CD14-positive monocyte (primary cell): ENCODE measurements around the gene HOXC9. TPM values are rescaled to one million over a fixed set of nuclear protein-coding genes. Genes with fewer than 3 reads are reported as not detected.

ENCODE experiments used
- DNase-seq, 3 donors: peaks; one replicate each; pipeline ENCODE4 v3.0.0-alpha.2; 2011 to 2022
- H2AFZ ChIP-seq: 2 replicates; pipeline ENCODE4 v1.6.0; 2012; ENCODE audit warnings: mild to moderate bottlenecking, low read depth, low read length, inconsistent platforms; ENCODE audit not compliant: insufficient read depth, poor library complexity, severe bottlenecking
- H3K27ac ChIP-seq, 2 donors: 1 replicate in 1 of 2; 2 replicates in 1 of 2; pipeline ENCODE4 v1.5.1; 2012 to 2013; ENCODE audit warnings: low read length in 2 of 2, control low read depth in 1 of 2, inconsistent platforms in 1 of 2, low read depth in 1 of 2, mild to moderate bottlenecking in 1 of 2
- H3K27me3 ChIP-seq, 2 donors: one replicate each; pipeline versions ENCODE4 v1.6.0 to v1.6.1; 2011 to 2013; ENCODE audit warnings: low read length in 2 of 2; ENCODE audit not compliant: control insufficient read depth in 2 of 2, insufficient read depth in 2 of 2
- H3K36me3 ChIP-seq, 2 donors: replicated peaks in 1 of 2; 1 replicate in 1 of 2; 2 replicates in 1 of 2; pipeline versions ENCODE4 v1.5.1 to v1.6.1; 2012 to 2013; ENCODE audit warnings: low read length in 2 of 2, control low read depth in 1 of 2, inconsistent platforms in 1 of 2, mild to moderate bottlenecking in 1 of 2; ENCODE audit not compliant: insufficient read depth in 2 of 2, control insufficient read depth in 1 of 2
- H3K4me1 ChIP-seq, 2 donors: 1 replicate in 1 of 2; 2 replicates in 1 of 2; pipeline versions ENCODE4 v1.5.1 to v1.6.1; 2012 to 2013; ENCODE audit warnings: low read length in 2 of 2, control low read depth in 1 of 2, inconsistent platforms in 1 of 2, mild to moderate bottlenecking in 1 of 2, moderate library complexity in 1 of 2; ENCODE audit not compliant: insufficient read depth in 2 of 2, control insufficient read depth in 1 of 2
- H3K4me2 ChIP-seq: replicated peaks from 2 replicates; pipeline ENCODE3; 2012; ENCODE audit warnings: low read length, moderate library complexity, mild to moderate bottlenecking; ENCODE audit not compliant: poor library complexity, severe bottlenecking; ENCODE audit errors: extremely low read depth
- H3K4me3 ChIP-seq, 3 experiments: fragments of 200-600 bp in 1 of 3; sonication (generic) in 1 of 3; replicated peaks in 1 of 3; 1 replicate in 2 of 3; 2 replicates in 1 of 3; pipeline ENCODE4 v1.5.1; 2011 to 2013; ENCODE audit warnings: low read length in 3 of 3, mild to moderate bottlenecking in 3 of 3, control low read depth in 2 of 3, low read depth in 2 of 3, inconsistent platforms in 1 of 3, moderate library complexity in 1 of 3
- H3K79me2 ChIP-seq: 2 replicates; pipeline ENCODE4 v1.6.0; 2012; ENCODE audit warnings: mild to moderate bottlenecking, control low read depth, inconsistent platforms, low read length, moderate library complexity; ENCODE audit not compliant: insufficient read depth
- H3K9ac ChIP-seq: 2 replicates; pipeline ENCODE4 v1.6.0; 2017; ENCODE audit warnings: low read length, mild to moderate bottlenecking; ENCODE audit not compliant: insufficient read depth, poor library complexity, severe bottlenecking
- H3K9me3 ChIP-seq, 2 donors: replicated peaks in 1 of 2; 1 replicate in 1 of 2; 2 replicates in 1 of 2; pipeline versions ENCODE4 v1.5.1 to v1.6.1; 2012 to 2013; ENCODE audit warnings: low read length in 2 of 2, control low read depth in 1 of 2; ENCODE audit not compliant: control insufficient read depth in 1 of 2, insufficient read depth in 1 of 2
- H4K20me1 ChIP-seq: 2 replicates; pipeline ENCODE4 v1.6.0; 2012; ENCODE audit warnings: mild to moderate bottlenecking, low read length, control low read depth, moderate library complexity; ENCODE audit not compliant: insufficient read depth
- H3K27ac Mint-ChIP-seq, 7 donors: one replicate each; pipeline ENCODE4 v1.8.0; 2020; ENCODE audit warnings: mild to moderate bottlenecking in 7 of 7, mixed read lengths in 7 of 7, moderate library complexity in 6 of 7, inconsistent platforms in 2 of 7
- H3K27me3 Mint-ChIP-seq, 3 donors: one replicate each; pipeline ENCODE4 v1.8.0; 2021 to 2022; ENCODE audit warnings: low read depth in 3 of 3, mild to moderate bottlenecking in 3 of 3, mixed read lengths in 3 of 3, moderate library complexity in 3 of 3, inconsistent platforms in 1 of 3
- H3K36me3 Mint-ChIP-seq, 2 donors: one replicate each; pipeline ENCODE4 v1.8.0; 2020; ENCODE audit warnings: mixed read lengths in 2 of 2, inconsistent platforms in 1 of 2, mild to moderate bottlenecking in 1 of 2
- H3K4me1 Mint-ChIP-seq: one replicate; pipeline ENCODE4 v1.8.0; 2020; ENCODE audit warnings: mild to moderate bottlenecking, mixed read lengths
- H3K4me3 Mint-ChIP-seq, 2 donors: one replicate each; pipeline ENCODE4 v1.8.0; 2020; ENCODE audit warnings: mild to moderate bottlenecking in 2 of 2, mixed read lengths in 2 of 2, moderate library complexity in 1 of 2
- H3K9me3 Mint-ChIP-seq, 7 donors: one replicate each; pipeline ENCODE4 v1.8.0; 2020 to 2022; ENCODE audit warnings: mixed read lengths in 7 of 7, mild to moderate bottlenecking in 6 of 7, moderate library complexity in 6 of 7, inconsistent platforms in 2 of 7
- CTCF ChIP-seq: fragments of 200-600 bp; IDR thresholded peaks from one replicate; pipeline ENCODE4 v1.8.0; 2022; ENCODE audit warnings: antibody characterized with exemption, mild to moderate bottlenecking
- WGBS: methylation state at CpG from one replicate; pipeline ENCODE4 v1.1.5; 2013; ENCODE audit warnings: missing lambda C conversion rate; ENCODE audit not compliant: insufficient coverage; 5-methylcytosine and 5-hydroxymethylcytosine counted together
- intact Hi-C, 2 donors: fragments of 100-400 bp; cut with micrococcal nuclease; formaldehyde crosslinking; loops; one replicate each; pipeline versions ENCODE4 v1.15.0 to v1.15.1; 2023
- polyA plus RNA-seq, 3 donors: library from polyadenylated mRNA; depleted of rRNA in 1 of 3; unstranded in 2 of 3; stranded (reverse) in 1 of 3; fragments of 300-500 nt in 2 of 3; fragments of >200 nt in 1 of 3; fragmentation: Illumina TruSeq in 2 of 3; gene quantifications; 1 replicate in 2 of 3; 2 replicates in 1 of 3; pipeline ENCODE4 v1.2.3, GENCODE V29; 2012 to 2021

The HOXC9 gene
- polyA plus RNA-seq, 3 donors: not detected

GRCh38 chr12:53988541-53989226 is 11.3 kb upstream of the HOXC9 start:
- Histone ChIP-seq H3K9ac (no peak overlapping the region), H3K36me3 (no peaks in the 10 kb centered on the region), H3K27me3 (peaks cover 91 to 100% of the 10 kb centered on the region in 2 donors), H3K27ac (no peak overlapping the region), H3K4me2 (no peak overlapping the region), H3K4me1 (peaks cover 23 to 26% of the 10 kb centered on the region in 2 donors), H3K79me2 (no peaks in the 10 kb centered on the region), H4K20me1 (no peaks in the 10 kb centered on the region), H2AFZ (no peak overlapping the region), H3K4me3 (no peak overlapping the region), H3K9me3 (peaks cover 28 to 81% of the 10 kb centered on the region in 2 donors)
- Mint-ChIP-seq H3K27ac (no peak overlapping the region), H3K4me3 (peak overlapping the region in 1 of 2 donors; percentile 80), H3K27me3 (peaks cover 97 to 100% (median 100%) of the 10 kb centered on the region in 3 donors), H3K9me3 (peaks cover 10 to 68% (median 48%) of the 10 kb centered on the region in 7 donors), H3K4me1 (peaks cover 36% of the 10 kb centered on the region), H3K36me3 (peaks cover 2 to 26% of the 10 kb centered on the region in 2 donors)
- DNase-seq: no peak
- TF ChIP-seq CTCF: no peak
- WGBS: 0% methylated on average over 1 of the region's 5 CpGs
- intact Hi-C loops: loop anchor here in 1 of 2 donors (10.0 kb wide), 1 partner anchor 294 kb away; no protein-coding TSS in a partner anchor

GRCh38 chr12:53989227-53990113 is 10.5 kb upstream of the HOXC9 start:
- no peak overlapping the region for H3K4me2 ChIP-seq
- H3K9me3 ChIP-seq: peaks cover 20 to 80% of the 10 kb centered on the region in 2 donors
- peak; percentile 30 for TF ChIP-seq CTCF
- H3K9ac ChIP-seq: no peak overlapping the region
- H4K20me1 ChIP-seq: no peaks in the 10 kb centered on the region
- Mint-ChIP-seq H3K9me3 (peaks cover 7 to 68% (median 45%) of the 10 kb centered on the region in 7 donors), H3K27ac (no peak overlapping the region), H3K27me3 (peaks cover 99 to 100% (median 100%) of the 10 kb centered on the region in 3 donors), H3K4me1 (peaks cover 33% of the 10 kb centered on the region), H3K36me3 (peaks cover 2 to 27% of the 10 kb centered on the region in 2 donors), H3K4me3 (peak overlapping the region in 1 of 2 donors; percentile 80)
- peaks cover 15 to 18% of the 10 kb centered on the region in 2 donors for H3K4me1 ChIP-seq
- no peak overlapping the region for H3K4me3 ChIP-seq
- no peak for DNase-seq
- intact Hi-C loops: loop anchor here in 1 of 2 donors (10.0 kb wide), 1 partner anchor 295 kb away; no protein-coding TSS in a partner anchor
- H3K27me3 ChIP-seq: peaks cover 92 to 100% of the 10 kb centered on the region in 2 donors
- H3K36me3 ChIP-seq: no peaks in the 10 kb centered on the region
- whole genome bisulfite sequencing: 2% methylated on average over 8 of the region's 28 CpGs
- H2AFZ ChIP-seq: no peak overlapping the region
- H3K27ac ChIP-seq: no peak overlapping the region
- no peaks in the 10 kb centered on the region for H3K79me2 ChIP-seq
